ENCODE measurements around the gene XPO5.

DNA sequence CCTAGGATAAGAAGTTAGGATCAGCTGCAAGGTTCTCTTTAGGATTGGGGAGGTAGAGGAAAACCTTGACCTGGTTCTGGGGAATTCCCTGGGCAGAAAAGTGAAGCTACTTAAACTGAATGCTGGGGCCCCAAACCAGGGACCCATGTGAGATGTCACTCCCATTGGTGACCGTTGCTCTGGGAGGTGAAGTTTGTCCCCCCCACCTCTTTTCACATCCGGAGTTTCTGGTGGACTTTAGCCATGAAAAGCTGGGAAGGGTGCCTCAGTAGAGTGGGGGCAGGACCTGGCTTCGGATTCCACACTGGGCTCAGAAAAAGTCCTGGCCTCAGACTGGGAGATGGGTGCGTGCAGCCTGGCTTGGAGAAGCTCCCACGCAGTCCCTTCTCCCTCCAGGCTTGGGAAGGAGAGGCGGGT, 85.3 kb downstream of the XPO5 start:
- TF ChIP-seq, protein P1, sequence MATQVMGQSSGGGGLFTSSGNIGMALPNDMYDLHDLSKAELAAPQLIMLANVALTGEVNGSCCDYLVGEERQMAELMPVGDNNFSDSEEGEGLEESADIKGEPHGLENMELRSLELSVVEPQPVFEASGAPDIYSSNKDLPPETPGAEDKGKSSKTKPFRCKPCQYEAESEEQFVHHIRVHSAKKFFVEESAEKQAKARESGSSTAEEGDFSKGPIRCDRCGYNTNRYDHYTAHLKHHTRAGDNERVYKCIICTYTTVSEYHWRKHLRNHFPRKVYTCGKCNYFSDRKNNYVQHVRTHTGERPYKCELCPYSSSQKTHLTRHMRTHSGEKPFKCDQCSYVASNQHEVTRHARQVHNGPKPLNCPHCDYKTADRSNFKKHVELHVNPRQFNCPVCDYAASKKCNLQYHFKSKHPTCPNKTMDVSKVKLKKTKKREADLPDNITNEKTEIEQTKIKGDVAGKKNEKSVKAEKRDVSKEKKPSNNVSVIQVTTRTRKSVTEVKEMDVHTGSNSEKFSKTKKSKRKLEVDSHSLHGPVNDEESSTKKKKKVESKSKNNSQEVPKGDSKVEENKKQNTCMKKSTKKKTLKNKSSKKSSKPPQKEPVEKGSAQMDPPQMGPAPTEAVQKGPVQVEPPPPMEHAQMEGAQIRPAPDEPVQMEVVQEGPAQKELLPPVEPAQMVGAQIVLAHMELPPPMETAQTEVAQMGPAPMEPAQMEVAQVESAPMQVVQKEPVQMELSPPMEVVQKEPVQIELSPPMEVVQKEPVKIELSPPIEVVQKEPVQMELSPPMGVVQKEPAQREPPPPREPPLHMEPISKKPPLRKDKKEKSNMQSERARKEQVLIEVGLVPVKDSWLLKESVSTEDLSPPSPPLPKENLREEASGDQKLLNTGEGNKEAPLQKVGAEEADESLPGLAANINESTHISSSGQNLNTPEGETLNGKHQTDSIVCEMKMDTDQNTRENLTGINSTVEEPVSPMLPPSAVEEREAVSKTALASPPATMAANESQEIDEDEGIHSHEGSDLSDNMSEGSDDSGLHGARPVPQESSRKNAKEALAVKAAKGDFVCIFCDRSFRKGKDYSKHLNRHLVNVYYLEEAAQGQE (IDR thresholded peaks at IDR 0.05; ENCODE audit: insufficient read depth in 1 of 2, low read depth in 2 of 2, low read length in 2 of 2), result no peak
- TF ChIP-seq POLR2AphosphoS5 (IDR thresholded peaks at IDR 0.05; ENCODE audit: low read depth, low read length), result no peak
- no peak for TF ChIP-seq TAF1 (IDR thresholded peaks at IDR 0.05; ENCODE audit: borderline replicate concordance, insufficient read depth, low read length)

Data from PFSK-1 (cell line).